ENCODE data around the gene PITX3.

Gene PITX3

DNA sequence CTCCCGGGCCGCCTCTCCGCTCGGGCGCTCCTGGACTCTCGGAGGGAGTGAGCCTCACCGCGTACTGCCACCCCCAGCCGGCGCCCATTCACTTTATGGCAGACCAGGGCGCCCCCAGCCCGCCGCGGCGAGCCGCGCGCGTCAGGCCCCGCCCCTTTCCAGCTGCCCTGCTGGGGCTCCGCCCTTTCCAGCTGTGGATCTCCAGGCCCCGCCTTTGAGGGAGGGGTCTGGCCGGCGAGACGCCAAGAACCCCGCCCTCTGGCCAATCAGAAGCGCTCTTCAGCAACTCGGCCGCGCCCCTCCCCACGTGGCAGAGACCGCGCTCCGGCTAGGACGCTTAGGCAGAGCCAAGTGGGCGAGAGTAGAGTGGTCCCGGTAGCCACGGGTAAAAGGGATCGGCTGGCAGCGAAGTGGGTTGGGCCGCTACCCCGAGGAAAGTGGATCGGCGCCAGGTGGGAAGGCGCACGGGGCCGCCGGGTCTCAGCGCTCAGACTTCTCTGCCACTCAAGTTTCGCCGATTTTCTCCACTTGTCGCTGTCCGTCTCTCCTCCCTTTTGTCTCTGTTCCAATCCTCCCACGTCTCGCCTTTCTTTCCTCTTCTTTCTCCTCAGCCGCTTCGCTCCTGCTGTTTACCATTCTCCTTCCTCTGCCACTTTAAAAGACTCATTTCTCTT is at the start of gene PITX3:
Gene PITX3 (minus strand): TSS at position 69 of the 674 bp plus-strand sequence. CDS start 9,432 bp downstream, outside the sequence.
- DNase-seq (ENCODE audit: low spot score): peak; percentile 98

DNA sequence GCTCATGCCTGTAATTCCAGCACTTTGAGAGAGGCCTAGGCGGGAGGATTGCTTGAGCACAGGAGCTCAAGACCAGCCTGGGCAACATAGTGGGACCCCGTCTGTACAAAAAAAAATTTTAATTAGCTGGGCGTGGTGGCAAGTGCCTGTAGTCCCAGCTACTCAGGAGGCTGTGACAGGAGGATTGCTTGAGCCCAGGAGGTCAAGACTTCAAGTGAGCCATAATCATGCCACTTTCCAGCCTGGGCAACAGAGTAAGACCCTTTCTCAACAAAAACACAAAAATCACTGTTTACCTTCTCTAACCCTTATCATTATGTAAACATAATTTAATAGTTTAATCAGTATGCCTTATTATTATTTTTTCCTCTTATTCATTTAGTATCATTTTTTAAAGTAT is 48.5 kb upstream of the PITX3 start:
- DNase-seq (ENCODE audit: low spot score): no peak

DNA sequence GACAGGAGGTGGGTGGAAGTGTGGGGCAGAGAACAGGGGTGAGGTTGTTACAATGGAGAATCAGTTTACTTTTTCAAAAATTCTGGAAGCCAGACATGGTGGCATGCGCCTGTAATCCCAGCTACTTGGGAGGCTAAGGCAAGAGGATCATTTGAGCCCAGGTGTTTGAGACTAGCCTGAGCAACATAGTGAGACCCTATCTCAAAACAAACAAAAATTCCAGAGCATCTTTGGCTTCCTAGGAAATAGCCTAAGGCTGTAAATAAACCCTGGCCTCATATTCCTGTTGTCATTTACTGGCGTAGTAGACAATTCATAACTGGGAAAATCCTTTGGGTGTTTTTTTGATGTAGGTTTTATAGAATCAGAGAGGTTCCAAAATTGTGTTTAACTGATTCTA is 48.0 kb upstream of the PITX3 start:
- no peak for DNase-seq (ENCODE audit: low spot score)

DNA sequence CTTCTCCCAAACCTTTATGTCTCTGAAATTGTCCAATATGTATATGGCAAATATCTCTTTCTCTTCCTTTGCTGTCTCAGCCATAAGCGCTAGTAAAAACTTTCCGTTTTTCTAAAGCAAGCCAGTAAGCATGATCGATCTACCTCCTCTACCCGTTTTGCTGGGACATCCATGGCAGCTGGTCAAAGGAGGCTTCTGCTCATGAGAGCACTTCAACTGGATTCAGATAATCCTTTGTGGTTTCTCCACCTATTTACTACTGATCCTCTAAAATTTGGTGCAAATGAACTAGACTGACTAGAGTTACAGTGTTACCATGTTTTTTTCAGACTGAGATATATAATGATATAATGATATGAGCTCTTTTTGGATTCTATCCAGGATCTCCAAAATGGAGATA is 46.7 kb upstream of the PITX3 start:
- no peak for DNase-seq (ENCODE audit: low spot score)

DNA sequence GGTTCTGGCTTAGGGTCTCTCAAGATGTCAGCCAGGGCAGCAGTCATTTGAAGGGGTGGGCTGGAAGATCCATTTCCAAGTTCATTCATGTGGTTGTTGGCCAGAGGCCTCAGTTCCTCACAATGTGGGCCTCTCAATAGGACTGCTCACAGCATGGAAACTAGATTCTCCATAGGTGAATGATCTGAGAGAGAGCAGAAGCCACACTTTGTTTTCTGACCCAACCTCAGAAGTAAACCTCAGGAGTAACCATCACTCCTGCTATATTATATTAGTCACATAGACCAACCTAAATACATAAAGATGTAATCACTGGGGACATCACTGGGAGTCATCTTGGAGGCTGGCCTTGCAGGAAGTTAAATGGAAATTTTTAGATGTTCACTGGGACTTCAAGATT is 46.2 kb upstream of the PITX3 start:
- DNase-seq (ENCODE audit: low spot score): no peak

DNA sequence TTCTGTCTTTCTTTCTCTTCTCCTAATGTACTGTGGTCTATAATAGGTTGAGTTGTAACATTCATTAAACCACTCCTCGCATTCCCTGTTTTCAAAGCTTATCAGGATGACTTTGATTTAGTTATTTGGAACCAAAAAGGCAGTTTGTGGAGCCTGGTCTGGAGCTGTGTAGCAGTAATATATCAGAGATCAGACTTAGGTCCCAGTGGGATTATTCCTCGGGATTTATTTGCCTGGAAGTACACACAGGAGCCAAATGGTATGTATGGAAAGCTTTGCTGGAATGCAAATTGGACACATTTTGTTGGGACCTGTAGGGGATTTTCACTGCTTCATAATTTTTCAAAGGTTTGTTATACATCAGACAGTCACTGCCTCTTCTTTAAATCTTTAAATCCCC is 44.9 kb upstream of the PITX3 start:
- DNase-seq (ENCODE audit: low spot score): no peak

DNA sequence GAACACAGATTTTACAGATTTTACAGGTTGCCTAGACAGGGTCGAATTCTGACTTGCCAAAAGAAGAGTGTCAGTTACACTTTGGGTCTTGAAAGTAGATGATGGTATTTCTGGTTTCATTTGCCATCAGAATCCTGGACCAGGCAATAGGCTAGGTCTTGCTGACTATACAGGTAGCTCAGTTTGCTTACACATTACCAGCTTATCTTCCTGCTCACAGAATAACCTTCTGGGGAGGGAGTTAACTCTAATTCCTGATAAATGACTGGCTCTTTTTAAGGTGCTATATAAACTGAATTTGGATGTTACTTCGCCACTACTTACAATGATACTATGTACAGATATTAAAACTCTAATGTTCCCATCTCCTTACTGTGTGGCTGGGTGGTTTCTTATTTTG is 43.8 kb upstream of the PITX3 start:
- no peak for DNase-seq (ENCODE audit: low spot score)

DNA sequence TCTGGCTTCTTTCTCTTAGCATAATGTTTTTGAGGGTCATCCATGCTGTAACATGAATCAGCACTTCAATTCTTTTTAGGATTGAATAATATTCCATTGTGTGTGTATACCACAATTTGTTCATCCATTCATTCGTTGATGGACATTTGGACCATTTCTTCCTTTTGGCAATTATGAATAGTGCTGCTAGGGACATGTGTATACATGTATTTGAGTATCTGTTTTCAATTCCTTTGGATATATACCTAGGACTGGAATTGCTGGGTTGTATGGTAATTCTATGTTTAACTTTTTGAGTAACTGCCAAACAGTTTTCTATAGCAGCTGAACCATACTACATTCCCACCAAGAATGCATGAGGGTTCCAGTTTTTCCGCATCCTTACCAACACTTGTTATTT is 43.2 kb upstream of the PITX3 start:
- no peak for DNase-seq (ENCODE audit: low spot score)

DNA sequence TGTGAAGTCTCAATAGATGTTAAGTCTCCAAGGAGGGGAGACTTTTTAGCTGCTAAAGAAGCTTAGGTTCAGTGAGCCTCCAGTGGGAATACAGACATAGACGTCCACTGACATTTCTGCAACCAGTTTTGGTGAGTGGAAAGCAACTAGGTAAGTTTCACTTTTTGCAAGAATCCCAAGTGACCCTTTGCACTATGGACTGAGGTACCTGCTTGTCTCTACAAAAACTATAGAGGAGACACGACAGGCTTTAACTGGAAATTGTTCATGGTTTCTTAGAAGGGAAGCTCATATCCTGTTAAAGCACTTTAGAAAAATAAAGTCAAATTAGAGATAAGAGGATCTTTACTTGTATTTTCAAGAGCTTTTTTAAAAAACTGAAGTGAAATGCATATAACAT is 42.6 kb upstream of the PITX3 start:
- DNase-seq (ENCODE audit: low spot score): no peak

DNA sequence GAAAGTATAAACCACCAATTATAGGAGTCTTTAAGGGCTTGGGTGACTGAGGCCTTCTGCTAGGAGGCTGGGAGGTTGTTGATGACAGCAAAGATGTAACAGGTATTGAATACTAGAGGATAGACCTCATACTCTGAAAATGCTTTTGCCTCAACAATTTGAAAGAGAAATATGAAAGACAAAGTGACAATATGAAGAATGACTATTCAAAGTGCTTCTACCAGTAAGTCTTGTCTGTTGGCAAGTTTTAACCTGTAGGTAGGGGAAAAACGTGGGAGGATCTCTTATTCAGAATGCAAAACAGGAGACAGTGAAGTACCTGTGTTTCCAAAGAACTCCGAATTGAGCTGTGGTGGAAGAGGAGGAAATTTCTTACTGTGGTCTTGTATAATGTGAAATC is 42.2 kb upstream of the PITX3 start:
- DNase-seq (ENCODE audit: low spot score): no peak

DNA sequence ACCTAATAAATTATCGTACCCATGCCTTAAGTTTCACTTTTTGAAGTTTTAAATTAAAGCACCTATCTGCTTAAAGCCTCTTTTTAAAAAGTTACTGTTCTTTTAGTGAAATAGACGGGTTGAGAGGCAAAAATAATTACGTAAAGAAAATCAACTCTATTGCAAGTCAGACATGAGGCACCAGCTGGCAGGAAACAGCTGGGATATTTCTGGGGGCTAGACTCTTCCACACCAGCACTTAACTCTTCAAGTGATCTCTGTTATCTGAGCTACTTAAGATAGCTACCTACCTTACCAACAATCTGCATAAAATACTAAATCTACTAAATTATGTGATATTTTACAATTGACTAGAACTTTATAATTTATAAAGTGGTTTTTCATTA is 39.8 kb upstream of the PITX3 start:
- no peak for DNase-seq (ENCODE audit: low spot score)

DNA sequence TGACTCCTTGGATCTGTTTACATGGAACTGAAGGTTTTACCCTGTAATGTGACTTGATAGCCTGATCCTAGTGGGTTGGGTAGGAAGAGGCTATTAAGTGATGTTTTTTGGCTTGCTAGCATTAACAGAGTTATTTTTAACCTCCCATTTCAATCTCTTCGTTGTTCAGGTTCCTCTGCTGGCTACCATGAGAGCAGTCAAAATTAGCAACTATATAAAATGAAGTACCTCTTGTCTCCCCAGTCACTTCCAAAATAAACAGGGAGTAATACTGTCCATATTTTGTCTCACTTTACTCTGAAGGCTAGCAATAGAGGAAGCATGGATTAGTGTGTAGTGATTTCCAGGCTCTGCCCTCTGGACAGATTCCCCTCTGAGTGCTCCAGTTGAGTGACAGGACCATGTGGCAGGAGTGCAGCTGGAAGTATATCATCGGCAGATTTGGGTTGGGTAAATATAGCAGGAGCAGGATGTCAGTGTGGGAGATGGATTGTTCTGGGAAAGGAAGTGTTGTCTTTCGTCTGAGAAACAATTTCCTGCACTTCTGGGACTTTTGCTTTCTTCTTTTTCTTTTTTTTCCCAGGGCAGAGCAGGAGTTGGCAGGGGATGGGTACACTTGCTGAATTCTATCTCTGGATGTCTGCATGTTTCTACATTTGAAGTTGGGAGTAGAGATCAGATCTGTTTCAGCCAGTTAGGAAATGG is 39.2 kb upstream of the PITX3 start:
- DNase-seq (ENCODE audit: low spot score): no peak

DNA sequence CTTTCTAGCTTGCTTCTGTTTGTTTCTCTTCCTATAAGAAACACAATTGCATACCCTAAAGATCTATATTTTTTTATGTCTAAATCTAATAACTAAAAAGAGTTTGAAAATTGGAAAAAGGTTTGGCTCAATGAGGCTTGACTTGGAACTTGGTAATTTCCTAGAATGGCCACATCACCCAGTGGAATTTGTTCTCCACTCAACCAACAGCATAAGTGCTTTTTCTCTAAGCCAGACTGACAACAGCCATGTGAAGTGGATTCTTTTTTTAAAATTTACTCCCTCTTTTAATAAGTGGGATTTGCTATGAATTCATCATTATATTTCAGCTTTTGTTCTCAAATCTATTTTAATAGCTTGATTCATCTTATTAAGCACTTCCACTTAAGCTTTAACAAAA is 37.8 kb upstream of the PITX3 start:
- no peak for DNase-seq (ENCODE audit: low spot score)

DNA sequence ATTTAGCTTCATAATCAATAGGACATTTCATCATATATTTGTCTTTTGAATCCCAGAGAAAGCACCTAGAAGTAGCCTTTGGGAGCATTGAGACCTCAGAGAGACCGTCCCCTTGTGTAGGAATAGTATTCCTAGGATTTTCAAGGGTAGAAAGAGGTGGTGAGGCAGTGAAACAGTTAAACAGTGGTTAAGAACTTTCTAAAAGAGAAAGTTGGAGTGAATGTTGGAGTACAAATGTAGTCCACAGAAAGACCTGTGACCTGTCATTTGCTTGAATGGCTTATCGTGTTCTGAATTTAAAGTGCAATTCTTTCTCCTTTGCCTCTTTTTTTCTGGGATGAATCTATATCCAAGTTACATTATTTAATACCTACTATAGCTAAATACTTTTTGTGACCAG is 34.0 kb upstream of the PITX3 start:
- DNase-seq (ENCODE audit: low spot score): no peak

DNA sequence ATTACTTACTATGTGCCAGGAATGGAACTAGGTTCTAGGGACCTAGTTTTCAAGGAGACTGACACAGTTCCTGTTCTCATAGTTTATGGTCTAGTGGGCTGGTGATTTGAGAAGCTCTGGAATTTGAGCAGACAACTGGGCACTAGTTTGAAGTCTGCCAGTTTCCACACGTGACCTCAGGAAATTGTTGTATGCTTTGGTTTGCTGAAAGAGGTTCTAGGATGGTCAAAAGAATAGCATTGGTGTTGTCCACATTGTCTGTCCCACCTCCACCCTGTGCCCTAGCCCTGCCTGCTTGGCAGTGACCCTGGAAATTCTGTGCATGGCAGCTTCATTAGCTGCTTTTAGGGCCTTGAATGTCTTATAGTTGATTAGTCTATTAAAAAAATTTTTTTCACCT is 32.8 kb upstream of the PITX3 start:
- DNase-seq (ENCODE audit: low spot score): no peak

DNA sequence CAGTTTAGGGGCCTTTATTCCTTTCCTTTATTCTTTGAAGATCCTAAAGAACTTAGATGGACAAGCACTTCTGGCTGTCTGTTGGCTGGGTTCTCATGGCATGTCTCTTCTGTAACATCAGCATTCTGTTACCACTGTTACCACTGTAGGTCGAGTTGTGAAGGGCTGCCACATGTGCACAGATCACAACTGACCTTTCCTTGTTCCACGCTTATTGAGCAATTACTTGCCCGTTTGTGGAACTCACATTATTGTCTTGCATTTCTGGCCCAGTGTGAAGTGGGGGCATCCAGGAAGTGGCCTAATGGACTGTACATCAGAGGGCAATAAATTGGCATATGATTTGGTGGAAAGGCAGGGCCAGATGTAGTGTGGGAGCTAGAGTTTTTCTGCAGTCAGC is 27.7 kb upstream of the PITX3 start:
- DNase-seq (ENCODE audit: low spot score): no peak

DNA sequence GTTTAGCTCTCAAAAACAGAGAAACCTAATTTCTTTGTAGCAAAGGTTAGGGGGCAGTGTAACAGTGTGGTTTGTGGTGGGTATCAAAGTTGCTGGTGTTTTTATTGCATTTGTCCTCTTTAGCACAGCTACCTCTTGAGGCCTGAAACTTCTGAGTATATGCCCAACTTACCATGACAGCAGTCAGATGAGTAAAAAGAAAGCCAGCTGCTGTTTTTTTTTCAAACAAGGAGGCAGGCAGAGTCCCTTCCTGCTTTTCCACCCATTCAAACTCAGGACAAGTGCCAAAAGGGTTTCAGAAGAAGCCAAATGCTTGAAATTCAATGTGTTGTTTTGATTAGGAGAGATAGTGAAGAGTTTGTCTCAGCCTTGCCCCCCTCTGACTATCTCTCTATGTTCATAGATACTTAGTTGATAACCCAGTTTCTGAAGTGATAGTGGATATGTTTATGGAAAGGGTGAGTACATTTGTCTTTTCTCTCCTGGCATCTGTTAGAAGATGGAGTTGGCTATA is 27.1 kb upstream of the PITX3 start:
- no peak for DNase-seq (ENCODE audit: low spot score)

DNA sequence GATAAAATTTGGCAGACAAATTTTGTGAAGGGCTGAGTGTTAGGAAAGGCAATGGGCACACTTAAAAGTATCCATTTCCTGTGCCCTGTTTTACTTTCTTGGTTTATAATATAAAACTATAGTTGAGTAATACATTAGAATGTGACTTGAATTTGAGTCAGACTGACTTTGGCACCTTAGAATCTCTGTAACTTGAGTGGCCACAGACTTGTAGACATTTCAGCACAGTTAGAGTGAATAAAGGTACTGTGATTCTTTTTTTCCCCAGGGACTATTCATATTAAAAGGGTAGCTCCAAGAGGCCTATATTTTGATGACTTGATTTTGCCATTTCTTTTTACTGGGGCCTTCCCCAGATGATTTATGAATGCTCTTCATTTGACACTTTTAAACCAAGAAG is 26.4 kb upstream of the PITX3 start:
- DNase-seq (ENCODE audit: low spot score): no peak

DNA sequence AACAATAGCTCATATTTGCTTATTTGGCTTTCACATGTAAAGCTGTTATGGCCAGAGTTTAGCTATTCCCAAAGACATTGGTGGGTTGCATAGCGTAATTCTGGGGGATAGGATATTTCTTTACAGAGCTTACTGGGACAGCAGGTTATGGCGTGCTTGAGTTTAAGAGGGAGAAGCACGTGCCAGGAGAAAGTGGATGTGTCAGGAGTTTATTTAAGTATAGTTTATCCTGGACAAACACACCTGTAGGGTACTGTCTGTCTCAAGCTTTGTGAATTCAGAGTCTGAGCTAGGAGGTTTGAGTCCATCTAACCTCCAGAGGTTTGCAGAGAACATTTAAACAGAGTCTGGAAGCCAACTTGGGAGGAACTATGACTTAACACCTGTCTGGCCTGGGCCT is 25.4 kb upstream of the PITX3 start:
- DNase-seq (ENCODE audit: low spot score): no peak

DNA sequence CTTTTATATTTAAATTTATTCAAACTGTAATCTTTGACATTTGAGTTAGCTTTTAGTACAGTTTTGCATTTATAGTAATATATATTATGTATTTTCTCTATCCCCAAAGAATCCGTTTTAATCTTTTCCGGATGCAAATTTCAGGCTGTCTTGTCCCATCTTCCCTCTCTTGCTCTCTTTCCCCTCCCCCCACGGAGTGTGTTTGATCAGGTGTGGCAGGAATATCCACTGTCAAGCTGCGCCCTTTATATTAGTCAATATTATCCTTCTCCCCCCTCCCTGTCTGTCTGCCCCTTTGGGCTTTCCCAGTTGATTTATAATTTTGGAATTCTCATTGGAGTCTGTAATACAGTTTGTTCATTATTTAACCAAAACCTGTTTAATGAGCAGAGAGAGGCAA is 23.1 kb upstream of the PITX3 start:
- DNase-seq (ENCODE audit: low spot score): no peak

DNA sequence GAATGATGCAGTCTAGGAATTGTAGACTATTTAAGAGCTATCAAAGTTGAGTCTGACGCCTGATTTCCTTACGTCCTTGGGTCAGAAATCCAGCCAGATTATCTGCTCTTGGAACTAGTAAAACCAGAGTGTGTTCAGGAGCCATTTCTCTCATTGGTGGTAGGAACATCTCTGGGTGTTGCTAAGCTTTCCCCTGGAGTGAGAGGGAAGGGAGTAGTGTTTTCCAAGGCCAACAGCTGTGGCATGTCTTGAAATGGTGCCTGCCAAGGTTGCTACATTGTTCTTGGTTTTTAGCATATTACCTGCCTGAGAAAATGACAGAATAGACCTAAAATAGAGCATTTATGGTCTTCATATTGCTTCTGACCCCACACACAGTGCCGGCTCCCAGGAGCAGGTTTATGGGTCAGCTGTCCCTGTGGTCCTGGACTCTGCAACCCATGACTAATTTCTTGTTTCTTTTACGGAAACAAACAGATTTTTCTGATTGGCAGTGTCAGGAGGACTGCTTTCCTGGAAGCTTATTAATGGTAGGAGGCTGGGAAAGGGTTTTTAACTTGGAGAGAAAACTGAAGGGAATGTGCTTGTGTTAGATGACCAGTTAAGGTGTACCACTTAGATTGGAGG is 21.5 kb upstream of the PITX3 start:
- no peak for DNase-seq (ENCODE audit: low spot score)

DNA sequence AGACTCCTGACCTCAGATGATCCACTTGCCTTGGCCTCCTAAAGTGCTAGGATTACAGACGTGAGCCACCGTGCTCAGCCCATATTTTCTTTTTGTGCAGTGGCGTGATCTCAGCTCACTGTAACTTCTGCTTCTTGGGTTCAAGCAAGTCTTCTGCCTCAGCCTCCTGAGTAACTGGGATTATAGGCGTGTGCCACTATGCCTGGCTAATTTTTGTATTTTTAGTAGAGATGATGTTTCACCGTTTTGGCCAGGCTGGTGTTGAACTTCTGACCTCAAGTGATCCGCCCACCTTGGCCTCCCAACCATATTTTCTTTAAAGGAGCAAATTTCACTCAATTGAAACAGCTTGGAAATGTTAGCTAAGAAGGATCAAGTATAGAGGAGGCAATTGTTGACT is 20.5 kb upstream of the PITX3 start:
- DNase-seq (ENCODE audit: low spot score): no peak

DNA sequence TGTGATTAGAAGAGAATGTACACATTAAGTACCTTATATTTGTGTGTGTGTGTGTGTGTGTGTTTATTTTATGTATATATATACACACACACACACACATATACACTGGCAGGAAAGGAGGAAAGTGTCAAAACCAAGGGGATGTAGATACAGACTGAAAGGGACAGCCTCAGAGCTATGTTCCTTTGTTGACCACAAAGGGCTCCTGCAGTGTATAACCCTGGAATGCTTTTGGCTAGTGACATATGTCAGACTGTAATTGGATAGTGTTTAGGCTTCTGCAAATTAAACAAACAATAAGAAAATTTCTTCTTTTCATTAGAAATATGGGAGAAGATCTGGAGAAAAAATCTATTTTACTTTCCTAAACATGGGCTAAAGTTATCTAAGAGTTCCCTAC is 19.9 kb upstream of the PITX3 start:
- DNase-seq (ENCODE audit: low spot score): no peak

DNA sequence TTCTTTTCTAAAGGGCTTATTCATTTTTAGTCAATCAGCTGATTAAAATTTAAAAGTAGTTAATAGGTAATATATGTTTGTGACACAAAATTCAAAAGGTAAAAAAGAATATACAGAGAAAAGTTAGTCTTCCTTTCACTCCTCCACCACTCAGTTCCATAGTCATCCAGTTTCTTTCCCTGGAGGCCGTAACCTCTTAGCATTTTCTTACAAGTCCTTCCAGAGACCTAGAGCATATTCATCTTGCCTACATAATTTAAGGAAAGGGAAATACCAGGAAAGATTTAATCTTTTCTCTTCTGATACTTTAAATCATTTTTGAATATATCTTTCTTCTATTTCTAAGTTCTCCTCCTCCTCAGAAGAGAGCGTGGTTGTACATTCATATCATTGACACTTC is 14.1 kb upstream of the PITX3 start:
- no peak for DNase-seq (ENCODE audit: low spot score)
